OCI-LY3 (cell line): ENCODE results near the gene LYRM1.

Experiments
- H2AFZ ChIP-seq: fragments of 200-600, 300-600 bp; shearing (Covaris generic); 2 replicates; pipeline ENCODE4 v1.6.0; 2014; ENCODE audit warnings: antibody characterized with exemption, low read depth, low read length
- H3K27ac ChIP-seq: fragments of 200-600, 300-600 bp; sonication (generic); 2 replicates; pipeline ENCODE4 v1.5.1; 2014; ENCODE audit warnings: mild to moderate bottlenecking, low read length, moderate library complexity, mixed read lengths
- H3K27me3 ChIP-seq: fragments of 200-600, 300-600 bp; sonication (generic); 2 replicates; pipeline ENCODE4 v1.6.1; 2014; ENCODE audit warnings: low read depth, low read length, mixed read lengths
- H3K36me3 ChIP-seq: fragments of 200-600, 300-600 bp; sonication (generic); replicated peaks from 2 replicates; pipeline ENCODE3; 2014; ENCODE audit warnings: low read depth, low read length, mixed read lengths
- H3K4me1 ChIP-seq: fragments of 300-600, 200-600 bp; sonication (generic); 2 replicates; pipeline ENCODE4 v1.6.1; 2014; ENCODE audit warnings: low read length, mixed read lengths
- H3K4me2 ChIP-seq: fragments of 200-600, 300-600 bp; sonication (generic); 2 replicates; pipeline ENCODE4 v1.6.1; 2014; ENCODE audit warnings: low read length, mixed read lengths
- H3K4me3 ChIP-seq: fragments of 300-600, 200-600 bp; sonication (generic); 2 replicates; pipeline ENCODE4 v1.5.1; 2014; ENCODE audit warnings: antibody characterized with exemption, mild to moderate bottlenecking, low read length, moderate library complexity
- H3K79me2 ChIP-seq: fragments of 300-600, 200-600 bp; shearing (Covaris generic); 2 replicates; pipeline ENCODE4 v1.6.1; 2014; ENCODE audit warnings: mild to moderate bottlenecking, low read length, mixed read lengths
- H3K9ac ChIP-seq: fragments of 300-600, 200-600 bp; shearing (Covaris generic); 2 replicates; pipeline ENCODE4 v1.6.0; 2014; ENCODE audit warnings: mild to moderate bottlenecking, low read length, moderate library complexity
- H3K9me3 ChIP-seq: fragments of 200-600, 300-600 bp; shearing (Covaris generic); 2 replicates; pipeline ENCODE4 v1.6.1; 2014; ENCODE audit warnings: low read length, mixed read lengths; ENCODE audit not compliant: insufficient read depth
- H4K20me1 ChIP-seq: fragments of 200-600, 300-600 bp; sonication (generic); 2 replicates; pipeline ENCODE4 v1.6.1; 2016; ENCODE audit warnings: low read length, mixed read lengths; ENCODE audit not compliant: insufficient read depth
- EZH2phosphoT487 ChIP-seq: fragments of 200-600 bp; shearing (Covaris generic); IDR thresholded peaks from 2 replicates; pipeline ENCODE4 v1.6.1; 2018; ENCODE audit warnings: antibody characterized with exemption, mixed run types, low read depth
- TF ChIP-seq, protein P1 (sequence below): fragments of 200-600, 300-600 bp; sonication (generic); IDR thresholded peaks from 2 replicates; pipeline ENCODE4 v1.5.1; 2014; ENCODE audit warnings: antibody characterized with exemption, low read length, low read depth

The LYRM1 gene

DNA sequence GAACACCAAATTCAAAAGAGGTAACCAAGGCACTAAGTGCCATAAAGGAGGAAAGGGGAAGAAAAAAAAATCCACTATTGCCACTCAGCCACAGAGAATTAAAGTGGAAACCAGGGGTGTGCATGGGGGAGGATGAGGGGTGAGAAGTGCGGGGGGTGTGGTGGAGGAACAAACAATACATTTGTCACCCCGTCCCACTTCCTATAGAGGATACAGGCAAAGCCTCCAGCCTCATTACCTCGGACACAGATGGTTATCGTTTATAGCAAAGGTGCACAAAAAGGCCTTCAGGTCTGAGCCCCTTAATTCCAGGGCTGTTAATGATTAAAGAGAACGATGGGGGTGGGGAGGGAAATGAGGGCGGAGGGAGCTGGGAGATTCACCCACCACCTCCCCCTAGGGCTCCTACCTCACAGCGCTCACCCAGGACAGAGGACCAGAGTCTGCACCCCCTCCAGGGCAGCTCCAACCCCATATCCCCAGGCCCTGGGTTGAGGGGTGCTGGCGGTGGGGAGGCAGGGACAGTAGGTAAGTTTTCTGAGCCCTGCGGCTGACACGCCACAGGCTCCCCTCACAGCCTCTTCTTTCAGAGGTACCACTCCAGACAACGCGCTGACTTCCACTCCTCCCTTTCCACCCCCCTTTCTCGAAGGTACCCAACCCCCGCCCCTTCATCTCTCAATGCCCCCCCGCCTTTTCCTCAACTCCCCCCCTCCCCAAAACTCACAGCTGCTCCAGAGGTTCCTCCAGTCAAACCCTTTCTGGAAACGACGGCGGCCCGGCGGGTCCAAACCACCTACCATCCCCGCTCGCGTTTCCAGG is 883 bp upstream of the LYRM1 start:
- H3K9ac ChIP-seq: peak overlapping the region; percentile 90
- peaks cover 19% of the 10 kb centered on the region for H3K36me3 ChIP-seq
- TF ChIP-seq EZH2phosphoT487: no peak
- TF ChIP-seq, protein P1, sequence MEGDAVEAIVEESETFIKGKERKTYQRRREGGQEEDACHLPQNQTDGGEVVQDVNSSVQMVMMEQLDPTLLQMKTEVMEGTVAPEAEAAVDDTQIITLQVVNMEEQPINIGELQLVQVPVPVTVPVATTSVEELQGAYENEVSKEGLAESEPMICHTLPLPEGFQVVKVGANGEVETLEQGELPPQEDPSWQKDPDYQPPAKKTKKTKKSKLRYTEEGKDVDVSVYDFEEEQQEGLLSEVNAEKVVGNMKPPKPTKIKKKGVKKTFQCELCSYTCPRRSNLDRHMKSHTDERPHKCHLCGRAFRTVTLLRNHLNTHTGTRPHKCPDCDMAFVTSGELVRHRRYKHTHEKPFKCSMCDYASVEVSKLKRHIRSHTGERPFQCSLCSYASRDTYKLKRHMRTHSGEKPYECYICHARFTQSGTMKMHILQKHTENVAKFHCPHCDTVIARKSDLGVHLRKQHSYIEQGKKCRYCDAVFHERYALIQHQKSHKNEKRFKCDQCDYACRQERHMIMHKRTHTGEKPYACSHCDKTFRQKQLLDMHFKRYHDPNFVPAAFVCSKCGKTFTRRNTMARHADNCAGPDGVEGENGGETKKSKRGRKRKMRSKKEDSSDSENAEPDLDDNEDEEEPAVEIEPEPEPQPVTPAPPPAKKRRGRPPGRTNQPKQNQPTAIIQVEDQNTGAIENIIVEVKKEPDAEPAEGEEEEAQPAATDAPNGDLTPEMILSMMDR: no peak
- peak overlapping the region; percentile 84 for H3K4me3 ChIP-seq
- H4K20me1 ChIP-seq: peaks cover 26% of the 10 kb centered on the region
- H3K4me2 ChIP-seq: peak overlapping the region; percentile 83
- H3K27ac ChIP-seq: peak overlapping the region; percentile 80; the same call in 1 of the 2 replicates
- H3K79me2 ChIP-seq: peaks cover 38% of the 10 kb centered on the region
- no peaks in the 10 kb centered on the region for H3K9me3 ChIP-seq
- peaks cover 11% of the 10 kb centered on the region; the same call in 1 of the 2 replicates for H3K27me3 ChIP-seq
- H2AFZ ChIP-seq: no peak overlapping the region
- H3K4me1 ChIP-seq: peaks cover 32% of the 10 kb centered on the region

DNA sequence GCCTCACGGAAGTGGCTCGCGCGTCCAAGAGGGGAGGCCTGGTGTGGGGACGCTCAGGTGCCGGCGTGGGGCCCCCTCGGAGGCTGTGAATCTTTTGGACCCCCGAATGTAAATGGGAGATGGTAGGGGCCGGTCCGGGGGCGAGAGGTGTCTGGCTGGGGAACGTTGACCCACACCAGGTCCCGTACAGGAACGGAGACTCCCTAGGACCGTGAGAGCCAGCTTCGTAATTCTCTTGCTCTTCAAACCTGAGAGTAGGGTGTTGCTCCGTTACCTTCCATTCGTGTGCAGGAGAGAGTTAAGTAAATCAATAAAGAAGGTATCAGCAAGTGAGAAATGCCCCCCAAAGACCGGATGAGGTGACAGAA is 481 bp downstream of the LYRM1 start:
- Histone ChIP-seq H3K27ac (peak overlapping the region; percentile 80), H3K27me3 (peaks cover 24% of the 10 kb centered on the region), H3K36me3 (peaks cover 21% of the 10 kb centered on the region), H3K4me1 (peaks cover 38% of the 10 kb centered on the region), H2AFZ (peak overlapping the region; percentile 75; the same call in 1 of the 2 replicates), H3K4me2 (peak overlapping the region; percentile 83), H3K4me3 (peak overlapping the region; percentile 84), H3K9ac (peak overlapping the region; percentile 90), H3K79me2 (peaks cover 42% of the 10 kb centered on the region), H4K20me1 (peaks cover 40% of the 10 kb centered on the region), H3K9me3 (no peaks in the 10 kb centered on the region)
- TF ChIP-seq, protein P1: no peak
- no peak for TF ChIP-seq EZH2phosphoT487

DNA sequence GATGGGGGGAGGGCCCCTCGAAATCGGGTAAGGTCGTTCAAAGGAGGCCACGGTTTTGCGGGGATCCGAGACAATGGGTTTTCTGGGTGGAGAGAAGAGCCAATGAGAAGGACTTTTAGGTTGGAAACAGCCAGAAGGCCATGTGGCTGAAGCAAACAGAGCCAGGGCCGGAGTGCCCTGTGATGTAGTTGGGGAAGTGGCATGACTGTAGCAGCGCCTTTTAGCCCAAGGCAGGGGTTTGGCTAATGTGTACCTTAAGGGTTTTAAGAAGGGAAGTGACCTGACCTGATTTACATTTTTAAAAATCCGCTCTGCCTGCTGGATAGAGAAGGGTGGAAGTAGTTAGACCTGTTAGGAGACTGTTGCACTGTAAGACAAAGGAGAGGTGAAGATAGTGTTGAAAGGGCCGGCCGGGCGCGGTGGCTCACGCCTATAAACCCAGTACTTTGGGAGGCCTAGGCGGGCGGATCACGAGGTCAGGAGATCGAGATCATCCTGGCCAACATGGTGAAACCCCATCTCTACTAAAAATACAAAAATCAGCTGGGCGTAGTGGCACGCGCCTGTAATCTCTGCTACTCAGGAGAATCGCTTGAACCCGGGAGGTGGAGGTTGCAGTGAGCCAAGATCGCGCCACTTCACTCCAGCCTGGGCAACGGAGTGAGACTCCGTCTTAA is 1.0 kb downstream of the LYRM1 start:
- Histone ChIP-seq H2AFZ (no peak overlapping the region), H3K4me2 (peak overlapping the region; percentile 83), H4K20me1 (peaks cover 45% of the 10 kb centered on the region), H3K36me3 (peaks cover 21% of the 10 kb centered on the region), H3K27ac (peak overlapping the region; percentile 80), H3K4me3 (peak overlapping the region; percentile 84), H3K9ac (peak overlapping the region; percentile 90), H3K79me2 (peaks cover 42% of the 10 kb centered on the region), H3K27me3 (peaks cover 29% of the 10 kb centered on the region), H3K9me3 (no peaks in the 10 kb centered on the region), H3K4me1 (peaks cover 38% of the 10 kb centered on the region)
- no peak for TF ChIP-seq EZH2phosphoT487
- TF ChIP-seq, protein P1: no peak

DNA sequence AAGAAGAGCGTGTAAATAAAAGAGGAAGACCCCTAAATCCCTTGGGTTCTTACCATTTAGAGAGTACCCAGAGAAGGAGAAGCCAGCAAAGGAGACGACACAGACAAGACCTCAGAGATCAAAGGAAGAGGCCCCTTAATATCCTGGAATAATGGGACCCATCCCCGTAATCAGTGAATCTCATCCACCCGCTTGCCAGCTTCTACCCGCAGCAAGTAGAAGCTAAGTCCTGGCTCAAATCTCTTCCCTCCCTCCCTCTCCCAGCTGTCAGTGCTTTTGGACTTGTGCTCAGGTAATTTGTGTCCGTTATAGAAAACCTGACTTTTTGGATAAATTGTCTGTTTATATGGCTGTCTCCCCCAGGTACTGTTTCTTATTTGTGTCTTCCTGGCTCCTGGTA is 1.9 kb downstream of the LYRM1 start:
- H3K27me3 ChIP-seq: peaks cover 31% of the 10 kb centered on the region
- H3K9me3 ChIP-seq: no peaks in the 10 kb centered on the region
- H4K20me1 ChIP-seq: peaks cover 54% of the 10 kb centered on the region
- H2AFZ ChIP-seq: no peak overlapping the region
- H3K4me1 ChIP-seq: peaks cover 38% of the 10 kb centered on the region
- peak overlapping the region; percentile 84 for H3K4me3 ChIP-seq
- peak overlapping the region; percentile 90; the same call in 1 of the 2 replicates for H3K9ac ChIP-seq
- no peak overlapping the region for H3K27ac ChIP-seq
- peaks cover 21% of the 10 kb centered on the region for H3K36me3 ChIP-seq
- peaks cover 42% of the 10 kb centered on the region for H3K79me2 ChIP-seq
- TF ChIP-seq, protein P1: no peak
- no peak for TF ChIP-seq EZH2phosphoT487
- peak overlapping the region; percentile 83 for H3K4me2 ChIP-seq
